Stimulated activated naive CD4-positive, alpha-beta T cell (primary cell): Measurements from ENCODE around the gene MRGPRG.
"Not testable (repeated sequence)": the region's sequence is repeated elsewhere in the genome, so short reads cannot be mapped to it uniquely, and the experiment has no call there.

Experiments
- DNase-seq, 6 experiments: peaks; one replicate each; lab custom pipeline; 2025; lab: John Stamatoyannopoulos, UW

Gene MRGPRG, protein sequence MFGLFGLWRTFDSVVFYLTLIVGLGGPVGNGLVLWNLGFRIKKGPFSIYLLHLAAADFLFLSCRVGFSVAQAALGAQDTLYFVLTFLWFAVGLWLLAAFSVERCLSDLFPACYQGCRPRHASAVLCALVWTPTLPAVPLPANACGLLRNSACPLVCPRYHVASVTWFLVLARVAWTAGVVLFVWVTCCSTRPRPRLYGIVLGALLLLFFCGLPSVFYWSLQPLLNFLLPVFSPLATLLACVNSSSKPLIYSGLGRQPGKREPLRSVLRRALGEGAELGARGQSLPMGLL

DNA sequence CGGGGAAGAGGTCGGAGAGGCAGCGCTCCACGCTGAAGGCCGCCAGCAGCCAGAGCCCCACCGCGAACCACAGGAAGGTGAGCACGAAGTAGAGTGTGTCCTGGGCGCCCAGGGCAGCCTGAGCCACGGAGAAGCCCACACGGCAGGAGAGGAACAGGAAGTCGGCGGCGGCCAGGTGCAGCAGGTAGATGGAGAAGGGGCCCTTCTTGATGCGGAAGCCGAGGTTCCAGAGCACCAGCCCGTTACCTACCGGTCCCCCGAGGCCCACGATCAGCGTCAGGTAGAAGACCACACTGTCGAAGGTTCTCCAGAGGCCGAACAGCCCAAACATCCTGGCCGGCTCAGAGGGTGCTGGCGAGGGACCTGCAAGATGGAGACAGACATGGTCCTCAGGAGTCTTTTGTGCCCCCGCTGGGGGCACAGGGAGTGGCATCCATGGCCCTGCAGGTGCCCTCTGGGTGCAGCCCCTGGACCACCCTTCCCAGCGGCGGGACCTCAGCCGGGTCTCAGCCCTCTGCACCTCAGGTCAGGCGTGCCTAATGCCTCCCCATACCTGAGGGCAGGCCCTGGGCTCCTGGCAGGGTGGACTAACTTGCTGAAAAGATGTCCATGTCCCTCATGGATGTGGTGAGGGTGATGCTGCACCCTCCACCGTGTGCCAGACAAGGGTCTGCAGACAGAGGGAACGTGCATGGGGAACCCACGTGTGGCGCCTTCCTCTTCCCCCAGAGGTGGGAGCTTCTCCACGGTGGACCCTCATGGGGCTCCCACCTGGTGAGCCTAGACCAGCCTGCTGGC lies at the start of gene MRGPRG:
MRGPRG (minus strand) TSS at position 331 of the 798 bp plus-strand sequence; CDS start at position 331, 0 bp downstream.
- no peak for DNase-seq

DNA sequence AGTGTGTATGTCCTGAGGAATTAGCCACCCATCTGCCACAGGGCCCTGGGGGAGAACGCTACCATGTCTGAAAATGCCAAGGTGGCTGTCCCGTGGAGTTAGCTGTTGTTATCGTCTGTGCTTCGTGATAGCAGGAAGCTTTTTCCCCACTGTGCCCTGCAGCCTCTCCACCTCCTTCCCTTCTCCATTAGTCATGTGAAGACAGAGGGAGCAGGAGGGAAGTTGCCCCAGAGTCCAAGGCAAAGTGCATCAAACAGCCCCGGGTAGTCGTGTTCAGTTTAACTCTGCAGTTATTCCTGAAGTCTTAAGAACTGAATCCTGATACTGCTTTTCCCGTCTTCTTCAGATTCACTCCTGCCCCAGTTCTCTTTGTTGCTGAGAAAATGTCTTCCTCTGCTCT lies 43.9 kb upstream of the MRGPRG start:
- DNase-seq = not testable (repeated sequence)

DNA sequence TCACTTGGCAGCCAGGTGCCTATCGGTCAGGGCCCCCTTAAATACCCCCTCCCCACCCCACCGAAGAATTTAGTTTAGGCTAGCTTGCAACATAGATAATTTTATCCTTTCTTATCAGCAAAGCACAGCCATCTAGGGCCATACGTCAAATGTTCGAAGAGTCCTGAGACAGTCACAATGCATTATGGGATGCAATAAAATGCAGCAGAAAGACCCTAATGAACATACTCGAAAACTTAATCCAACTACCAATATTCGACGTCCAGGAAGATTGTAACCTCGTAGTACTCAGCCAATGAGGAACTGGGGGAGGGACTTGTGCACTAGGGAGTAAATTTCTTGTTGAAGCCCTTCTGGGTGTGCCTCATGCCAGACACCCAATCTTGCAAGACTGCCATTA lies 43.2 kb upstream of the MRGPRG start:
- DNase-seq = not testable (repeated sequence)

DNA sequence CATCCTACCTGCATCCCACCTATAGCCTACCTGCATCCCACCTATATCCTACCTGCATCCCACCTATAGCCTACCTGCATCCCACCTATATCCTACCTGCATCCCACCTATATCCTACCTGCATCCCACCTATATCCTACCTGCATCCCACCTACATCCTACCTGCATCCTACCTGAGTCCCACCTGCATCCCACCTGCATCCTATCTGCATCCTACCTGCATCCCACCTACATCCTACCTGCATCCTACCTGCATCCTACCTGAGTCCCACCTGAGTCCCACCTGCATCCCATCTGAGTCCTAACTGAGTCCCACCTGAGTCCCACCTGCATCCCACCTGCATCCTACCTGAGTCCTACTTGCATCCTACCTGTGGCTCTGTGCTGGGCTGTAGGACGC lies 38.9 kb upstream of the MRGPRG start:
- not testable (repeated sequence) for DNase-seq

DNA sequence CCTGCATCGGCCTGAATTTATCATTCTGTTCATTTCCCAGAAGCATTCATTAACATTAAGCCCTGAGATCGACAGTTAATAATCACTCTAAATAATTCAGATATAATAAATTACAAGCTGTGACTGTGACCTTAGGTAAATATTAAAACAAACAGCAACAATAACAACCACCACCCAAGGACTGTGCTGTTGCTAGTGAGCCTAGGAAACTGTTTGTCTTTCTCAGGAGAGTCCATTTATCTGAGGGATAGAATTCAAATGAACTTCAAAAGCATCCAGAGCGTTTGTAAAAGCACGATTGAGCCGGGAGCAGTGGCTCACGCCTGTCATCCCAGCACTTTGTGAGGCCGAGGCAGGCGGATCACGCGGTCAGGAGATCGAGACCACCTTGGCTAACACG lies 36.6 kb upstream of the MRGPRG start:
- not testable (repeated sequence) for DNase-seq

DNA sequence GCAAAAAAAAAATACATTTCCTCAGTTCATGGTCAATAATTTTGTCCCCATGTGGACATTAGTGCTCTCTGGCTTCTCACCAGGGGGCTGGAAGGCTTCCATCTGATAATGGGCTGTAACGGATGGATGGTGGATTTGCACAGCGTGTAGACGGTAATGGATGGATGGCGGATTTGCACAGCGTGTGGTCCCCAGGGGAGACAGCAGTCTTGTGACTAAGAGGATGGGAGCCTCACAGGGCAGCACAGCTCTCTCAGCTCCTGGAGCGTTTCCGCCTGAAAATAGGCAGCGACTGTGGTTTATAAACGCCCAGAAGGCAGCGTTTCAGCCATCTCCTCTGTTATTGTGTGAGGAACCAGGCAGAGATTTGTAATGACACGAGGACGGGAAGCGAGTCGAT lies 36.2 kb upstream of the MRGPRG start:
- DNase-seq = not testable (repeated sequence)

DNA sequence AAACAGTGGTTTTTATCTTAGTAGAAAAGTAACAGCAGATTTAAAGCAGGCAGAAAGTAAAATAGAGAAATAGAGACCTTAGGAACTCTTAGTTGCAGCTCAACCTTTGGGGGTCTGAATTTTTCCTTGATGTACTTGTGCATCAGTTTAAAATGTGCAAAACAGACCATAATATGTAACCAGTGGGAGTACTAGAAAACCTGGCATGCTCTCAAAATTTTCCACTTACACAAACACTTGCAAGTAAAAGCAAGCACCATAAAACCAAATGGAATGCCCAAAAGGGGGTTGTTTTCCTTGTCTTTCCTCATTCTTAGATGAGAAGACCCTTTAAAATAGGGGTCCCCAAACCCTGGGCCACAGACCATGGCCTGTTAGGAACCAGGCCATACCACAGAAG lies 26.5 kb upstream of the MRGPRG start:
- DNase-seq = no peak

DNA sequence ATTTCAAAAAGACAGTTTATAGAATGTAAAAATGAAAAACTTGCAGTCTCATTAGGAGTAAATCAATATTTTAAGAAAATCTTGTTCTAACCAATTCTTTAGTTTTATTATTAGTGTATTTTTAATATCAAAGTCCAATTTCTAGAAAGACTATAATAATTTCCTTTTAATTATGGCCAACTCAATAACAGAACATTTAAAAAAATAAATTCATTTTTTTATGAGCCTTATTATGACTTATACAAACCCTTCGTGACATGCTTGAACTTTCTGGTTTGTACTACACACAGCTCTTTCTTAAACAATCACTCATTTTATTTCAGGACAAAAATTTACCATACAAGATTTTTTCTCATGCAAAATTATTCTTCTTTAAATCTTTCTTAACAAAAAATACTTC lies 25.3 kb upstream of the MRGPRG start:
- DNase-seq = no peak

DNA sequence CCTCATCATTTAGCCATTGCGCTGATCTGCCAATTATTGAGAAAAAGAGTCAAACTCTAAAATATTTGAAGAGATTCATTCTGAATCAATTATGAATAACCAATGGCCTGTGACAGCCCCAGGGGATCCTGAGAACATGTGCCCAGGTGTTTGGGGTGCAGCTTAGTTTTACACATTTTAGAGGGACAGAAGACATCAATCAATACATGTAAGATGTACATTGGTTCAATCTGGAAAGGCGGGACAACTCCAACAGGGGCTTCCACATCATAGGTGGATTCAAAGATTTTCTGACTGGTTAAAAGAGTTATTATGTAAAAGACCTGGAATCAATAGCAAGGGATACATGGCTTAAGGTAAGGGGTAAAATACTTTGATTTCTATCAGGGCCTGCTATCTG lies 18.5 kb upstream of the MRGPRG start:
- DNase-seq = no peak

DNA sequence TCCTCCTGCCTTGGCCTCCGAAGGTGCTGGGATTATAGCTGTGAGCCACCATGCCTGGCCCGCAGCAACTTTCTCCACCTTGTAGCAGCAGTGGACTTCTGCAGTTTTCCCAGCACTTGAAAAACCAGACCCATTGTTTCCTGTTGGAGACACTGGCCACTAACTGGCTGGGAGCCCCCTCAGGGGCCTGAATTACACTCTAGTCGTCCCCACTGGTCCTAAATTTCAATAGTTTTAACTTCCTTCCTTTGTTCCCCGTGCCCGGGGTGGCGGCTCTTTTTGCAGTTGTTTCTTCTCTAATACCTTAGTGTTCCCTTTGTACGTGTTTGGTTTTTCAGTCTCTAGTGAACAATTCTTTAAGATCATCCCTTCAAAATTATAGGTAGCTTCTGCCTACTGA lies 16.2 kb upstream of the MRGPRG start:
- no peak for DNase-seq

DNA sequence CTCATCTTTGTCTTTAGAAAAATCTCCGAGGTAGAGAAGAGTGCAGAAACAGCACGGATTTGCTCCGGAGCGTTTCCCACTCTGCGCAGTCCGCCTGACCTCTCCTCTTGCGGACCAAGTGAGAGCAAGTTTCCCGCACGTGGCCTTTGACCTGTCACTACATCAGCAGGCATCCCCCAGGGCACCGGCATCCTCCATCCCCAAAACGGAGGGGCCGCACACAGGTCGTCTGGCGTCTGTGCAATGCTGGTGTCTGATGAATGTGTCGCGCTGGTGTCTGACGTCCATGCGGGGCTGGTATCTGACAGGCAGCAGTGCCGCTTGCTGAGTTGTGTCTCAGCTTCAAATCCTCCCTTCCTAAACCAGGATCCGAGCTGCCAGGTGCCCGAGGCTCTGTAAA lies 14.3 kb upstream of the MRGPRG start:
- no peak for DNase-seq

DNA sequence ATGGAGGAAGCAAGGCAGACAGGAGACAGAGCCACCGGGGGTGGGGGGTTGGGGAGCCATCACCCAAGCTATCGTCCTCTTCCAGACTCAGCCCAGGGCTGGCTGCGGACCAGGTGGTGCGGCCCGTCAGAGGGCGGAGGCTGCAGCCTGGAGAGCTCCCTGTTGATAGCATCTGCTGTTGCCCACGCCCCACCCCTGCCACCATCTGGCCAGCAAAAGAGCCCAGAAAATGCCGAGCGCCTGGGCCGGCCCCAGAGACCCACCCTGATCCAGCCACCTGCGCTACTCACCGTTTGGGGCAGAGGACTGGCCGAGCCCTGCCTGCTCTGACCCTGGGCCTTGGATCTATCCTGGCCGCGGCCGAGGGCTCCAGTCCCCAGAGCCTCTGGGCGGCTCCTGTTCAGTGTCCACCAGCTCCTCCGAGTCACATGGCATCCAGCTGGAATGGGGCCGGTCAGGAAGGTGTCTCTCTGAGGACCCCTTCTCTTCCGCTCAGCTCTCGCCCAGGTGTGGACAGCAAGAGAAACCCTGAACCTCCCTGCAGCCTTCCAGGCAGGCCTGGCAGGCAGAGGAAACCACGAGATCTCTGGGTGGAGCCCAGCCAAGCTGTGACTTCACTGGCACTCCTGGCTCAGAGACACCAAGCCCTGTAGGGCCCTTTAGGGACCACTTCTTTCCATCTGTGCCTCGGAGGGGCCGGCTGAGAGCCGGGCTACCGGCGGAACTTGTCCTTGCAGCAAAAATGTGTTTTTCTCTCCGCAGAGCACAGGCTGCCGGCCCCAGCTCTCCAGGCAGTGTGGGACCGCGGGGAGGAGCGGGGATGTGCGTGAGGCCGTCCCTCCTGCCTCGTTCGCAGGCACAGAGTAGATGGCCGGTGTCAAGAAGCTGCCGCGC lies 13.5 kb upstream of the MRGPRG start, which contains the start of gene MRGPRE:
MRGPRE (minus strand) TSS at position 567 of the 894 bp plus-strand sequence. CDS start 3,618 bp downstream, outside the sequence.
- DNase-seq = no peak

DNA sequence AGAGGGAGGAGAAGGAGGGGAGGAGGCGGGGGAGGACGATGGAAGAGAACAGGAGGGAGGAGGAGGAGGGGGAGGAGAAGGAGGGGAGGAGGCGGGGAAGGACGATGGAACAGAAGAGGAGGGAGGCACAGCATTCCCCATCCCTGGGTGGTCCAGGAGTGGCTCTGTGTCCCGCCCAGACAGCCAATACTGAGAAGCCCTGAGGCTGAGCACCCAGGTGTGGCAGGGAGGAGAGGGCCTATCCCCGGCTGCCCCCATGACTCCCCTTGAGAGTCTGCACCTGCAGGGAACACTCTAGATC lies 12.9 kb upstream of the MRGPRG start:
- DNase-seq = no peak

DNA sequence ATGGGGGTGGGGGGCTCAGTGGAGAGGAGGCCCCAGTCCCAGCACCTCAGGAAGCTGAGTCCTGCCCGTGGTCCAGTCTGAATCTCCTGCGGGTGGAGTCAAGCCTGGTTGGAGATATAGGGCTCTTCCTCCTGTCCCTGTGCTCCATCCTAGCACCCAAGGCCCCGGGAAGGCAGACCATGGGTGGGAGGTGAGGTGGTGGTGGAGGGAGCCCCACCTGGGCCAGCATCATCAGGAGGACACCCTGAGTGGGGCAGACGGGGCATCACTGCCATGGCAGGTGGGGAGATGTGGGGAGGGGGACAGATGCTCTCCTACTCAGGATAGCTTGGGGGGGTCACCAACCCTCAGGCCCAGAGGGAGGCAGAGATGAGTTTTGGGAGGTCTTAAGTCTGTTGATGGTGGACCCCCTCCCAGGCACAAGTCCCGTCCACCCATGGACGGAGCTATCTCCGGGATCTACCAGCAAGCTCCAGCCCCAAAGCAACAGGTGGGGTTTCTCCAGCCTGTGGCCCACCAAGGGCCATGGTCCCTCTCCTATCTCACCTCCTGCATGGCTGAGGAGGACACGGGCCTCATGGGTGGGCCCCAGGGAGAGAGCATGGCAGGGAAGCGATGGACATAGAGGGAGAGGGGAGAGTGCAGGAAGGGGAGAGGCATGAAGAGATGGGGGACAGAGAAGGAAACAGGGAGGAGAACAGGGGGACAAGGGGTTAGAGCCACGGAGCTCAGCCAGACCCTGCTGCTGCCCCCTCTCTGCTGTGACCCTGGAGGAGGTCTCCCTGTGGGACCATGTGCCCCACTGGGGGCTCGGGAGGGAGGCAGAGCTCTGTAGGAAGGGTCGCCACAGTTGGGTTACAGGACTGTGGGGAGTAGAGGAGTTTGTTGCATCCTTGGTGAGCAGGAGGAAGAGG lies 12.3 kb upstream of the MRGPRG start:
- DNase-seq = no peak

DNA sequence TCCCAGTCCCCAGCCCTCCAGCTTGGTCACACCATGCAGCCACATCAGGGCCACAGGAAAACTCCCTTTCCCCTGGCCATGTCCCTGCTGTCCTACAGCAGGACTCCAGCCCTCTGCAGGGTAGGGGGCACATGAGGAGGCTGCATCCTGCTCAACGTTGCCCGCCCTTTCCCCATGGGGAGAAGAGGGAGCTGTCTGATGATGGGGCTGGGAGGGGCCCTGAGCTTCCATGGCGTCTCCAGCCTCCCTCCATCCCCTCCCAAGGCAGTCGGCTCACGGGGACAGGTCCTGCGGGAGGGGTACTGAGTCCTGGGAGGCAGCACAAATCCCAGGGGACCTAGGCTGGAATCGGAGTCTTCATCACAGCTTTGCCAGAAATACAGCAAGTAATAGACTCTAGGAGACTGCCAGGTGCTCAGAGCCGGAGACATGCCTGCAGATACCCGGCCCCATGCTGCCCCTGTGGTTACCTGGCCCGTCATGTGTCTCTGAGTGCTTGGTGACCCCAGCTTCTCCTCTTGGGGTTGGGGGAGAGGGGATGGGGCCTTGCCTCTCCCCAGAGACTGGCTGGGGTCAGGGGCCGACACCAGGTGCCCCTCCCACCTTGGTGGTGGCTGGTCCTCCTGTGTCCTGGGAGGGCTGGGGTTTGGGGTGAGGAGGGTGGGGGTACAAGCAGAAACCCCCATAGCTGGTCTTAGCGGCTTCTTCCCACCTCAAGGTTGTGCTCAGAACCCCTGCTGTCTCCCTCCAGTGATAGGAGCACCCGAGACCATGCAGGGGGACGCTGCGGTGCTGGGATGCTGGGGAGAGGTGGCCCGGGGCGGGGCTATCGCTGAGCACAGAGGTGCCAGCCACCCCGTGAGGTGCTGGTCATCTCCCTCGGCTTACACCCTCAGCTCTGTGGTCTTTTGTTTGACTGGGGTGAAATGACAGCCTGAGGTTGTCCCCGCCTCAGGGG lies 11.3 kb upstream of the MRGPRG start:
- no peak for DNase-seq

DNA sequence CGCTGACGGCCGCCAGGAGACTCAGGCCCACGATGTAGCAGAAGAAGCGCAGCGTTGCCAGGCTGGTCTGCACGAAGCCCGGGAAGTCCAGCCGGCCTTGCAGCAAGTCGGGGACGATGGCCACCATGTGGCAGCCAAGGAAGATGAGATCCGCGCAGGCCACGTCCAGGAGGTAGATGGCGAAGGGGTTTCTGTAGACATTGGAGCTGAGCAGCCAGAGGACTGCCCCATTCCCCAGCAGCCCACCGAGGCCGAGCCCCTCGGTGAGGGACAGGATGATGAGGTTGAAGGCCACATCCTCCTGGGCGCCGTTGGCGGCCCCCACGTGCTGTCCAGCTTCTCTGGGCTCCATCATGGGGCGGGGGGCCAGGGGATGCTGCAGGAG lies 9.8 kb upstream of the MRGPRG start:
- DNase-seq = no peak

DNA sequence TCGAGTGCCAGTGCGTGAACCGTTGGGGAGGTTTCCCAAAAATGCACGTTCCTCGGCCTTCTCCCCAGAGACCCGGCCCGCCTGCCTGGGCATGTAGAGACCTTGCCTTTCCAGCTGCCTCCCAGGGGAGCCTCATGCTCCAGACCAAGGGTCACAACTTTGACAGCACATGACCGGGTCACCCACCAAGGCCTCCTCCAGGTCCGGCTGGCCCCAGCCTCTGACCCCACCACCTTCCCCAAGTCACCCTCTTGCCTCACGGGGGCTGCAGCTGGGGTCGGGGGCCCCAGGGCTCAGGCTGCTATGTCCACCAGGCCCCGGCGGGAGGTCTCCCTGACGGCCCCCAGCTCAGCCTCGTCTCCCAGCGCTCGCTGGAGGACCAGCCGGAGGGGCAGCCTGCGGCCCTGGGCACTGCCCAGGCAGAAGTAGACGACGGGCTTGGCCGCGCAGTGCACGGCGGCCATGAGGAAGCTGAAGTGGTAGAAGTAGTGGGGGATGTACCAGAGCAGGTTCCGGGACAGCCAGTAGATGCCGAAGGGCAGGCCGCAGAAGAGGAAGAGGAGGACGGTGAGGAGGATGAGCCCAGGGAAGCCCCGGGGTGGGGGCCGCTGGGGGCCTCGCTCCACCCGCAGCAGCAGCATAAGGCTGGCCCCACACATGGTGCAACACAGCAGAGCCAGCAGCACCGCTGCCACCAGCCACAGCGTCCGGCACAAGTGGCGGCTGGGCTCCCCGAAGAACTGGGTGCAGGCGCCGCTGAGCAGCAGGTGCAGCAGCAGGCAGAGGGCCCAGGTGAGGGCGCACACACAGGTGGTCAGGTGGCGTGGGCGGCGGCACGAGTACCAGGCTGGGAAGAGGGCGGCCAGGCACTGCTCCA lies 9.2 kb upstream of the MRGPRG start:
- no peak for DNase-seq

DNA sequence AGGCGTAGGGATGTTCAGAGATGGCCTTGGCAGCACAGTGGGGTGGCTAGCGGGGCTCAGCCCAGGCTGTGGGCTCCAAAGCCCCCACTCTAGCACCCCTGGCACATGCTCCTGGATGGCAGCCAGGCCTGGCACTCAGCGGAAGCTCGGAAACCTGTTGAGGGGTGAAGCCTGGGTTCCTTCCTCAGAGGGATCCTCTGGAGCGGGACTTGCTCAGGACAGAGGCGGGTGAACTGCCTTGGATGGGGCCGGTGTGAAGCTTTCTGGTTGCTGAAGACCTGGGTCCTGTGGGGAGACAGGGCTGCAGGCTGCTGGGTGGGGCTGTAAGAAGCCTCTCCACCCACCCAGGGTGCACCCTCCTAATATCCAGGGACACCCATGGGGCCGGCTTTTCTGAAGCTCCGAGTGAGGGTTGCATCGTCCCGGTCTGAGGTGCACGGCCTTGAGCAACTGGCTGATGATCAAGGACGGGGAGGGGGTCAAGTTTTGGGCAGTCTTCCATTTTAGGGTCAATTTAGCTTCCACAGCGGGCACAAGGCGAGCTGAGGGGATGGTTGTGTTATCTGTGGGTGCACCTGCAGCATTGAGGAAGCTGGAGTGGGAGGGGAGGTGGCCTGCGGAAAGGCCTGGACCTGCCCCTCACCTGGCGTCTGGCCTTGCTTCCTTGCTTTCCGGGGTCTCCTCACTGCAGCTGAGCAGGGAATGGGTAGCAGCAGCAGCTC lies 8.4 kb upstream of the MRGPRG start:
- DNase-seq = no peak
